Activated CD8-positive, alpha-beta memory T cell treated with anti-CD3 and anti-CD28 coated beads, Interleukin-2, amount 50 U/mL, for 1 hour (primary cell): ENCODE data around the gene UNK.
A peak's percentile ranks its signal among the peaks of the same experiment; 100 is the strongest.
"Not testable (repeated sequence)": the region's sequence is repeated elsewhere in the genome, so short reads cannot be mapped to it uniquely, and the experiment has no call there.

ENCODE experiments used
- DNase-seq: peaks from one replicate; pipeline ENCODE4 v3.0.0-alpha.2; 2020; ENCODE audit errors: extremely low read depth

UNK gene

DNA sequence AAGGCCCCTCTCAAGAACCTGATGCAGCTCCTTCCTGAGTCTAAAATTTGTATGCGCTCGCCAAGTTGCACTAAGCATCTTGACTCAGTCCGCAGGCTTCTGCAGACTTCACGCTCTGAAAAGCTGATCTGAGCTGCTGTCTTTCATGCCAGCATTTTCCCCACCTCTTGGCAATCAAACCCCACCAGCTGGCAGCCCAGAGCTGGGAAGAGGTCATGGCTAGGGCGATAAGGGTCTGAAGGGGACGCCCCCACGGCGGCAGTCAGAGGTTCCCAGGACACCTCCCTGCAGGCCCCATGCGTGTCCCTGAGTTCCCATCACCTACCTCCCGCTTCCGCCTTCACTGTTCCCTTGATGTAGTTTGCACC, 64.7 kb downstream of the UNK start:
- DNase-seq: no peak

DNA sequence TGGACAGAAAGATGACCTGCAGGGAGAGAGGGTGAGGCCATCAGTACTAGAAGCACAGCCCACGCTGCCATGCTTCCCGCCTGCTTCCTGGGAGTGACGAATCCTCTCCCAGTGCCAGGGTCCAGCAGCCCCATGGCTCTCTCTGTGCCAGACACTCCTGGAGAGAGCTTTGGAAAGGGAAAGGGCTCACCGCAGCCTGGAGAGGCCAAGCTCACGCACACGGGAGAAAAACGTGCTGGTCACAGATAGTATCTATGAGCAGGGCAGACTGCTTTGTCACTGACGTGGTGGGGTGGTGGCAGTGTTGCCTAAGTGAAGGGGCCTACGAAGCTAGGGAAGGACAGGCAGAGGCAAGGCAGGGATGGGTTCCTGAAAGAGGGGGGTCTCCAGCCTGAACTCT, 65.1 kb downstream of the UNK start:
- no peak for DNase-seq

DNA sequence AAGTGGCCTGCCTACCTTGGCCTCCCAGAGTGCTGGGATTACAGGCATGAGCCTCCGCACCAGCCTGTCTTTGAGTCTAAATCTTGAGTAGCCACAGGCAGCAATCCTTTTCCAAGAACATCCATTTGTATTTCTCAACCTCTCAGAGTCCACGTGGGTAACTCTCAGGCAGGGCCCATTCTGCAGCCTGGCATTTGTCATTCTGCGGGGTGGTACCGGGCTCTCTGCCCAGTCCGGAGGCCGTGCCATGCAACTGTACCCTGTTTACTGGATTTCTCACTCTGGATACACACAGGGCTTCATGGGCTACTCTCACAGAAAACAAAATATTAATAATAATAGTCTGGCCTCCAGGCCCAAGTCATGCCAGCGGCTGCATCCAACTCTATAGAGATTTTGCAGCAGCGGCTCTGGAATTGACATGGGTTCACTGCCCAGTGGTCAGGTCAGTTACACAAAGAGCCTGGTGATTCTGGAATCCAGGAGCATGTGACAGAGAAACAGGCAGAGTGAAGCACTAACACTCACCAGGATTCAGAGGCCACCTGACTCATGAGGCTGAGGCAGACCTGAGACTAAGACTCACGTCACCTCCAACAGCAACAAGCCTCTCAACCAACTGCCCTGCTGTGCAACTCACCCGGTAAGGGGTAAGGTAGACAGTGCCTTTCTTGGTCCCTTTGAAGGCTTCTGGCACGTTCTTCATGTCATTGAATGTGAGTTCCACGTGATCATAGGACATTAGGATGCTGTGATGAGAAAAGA, 66.5 kb downstream of the UNK start:
- DNase-seq: no peak

DNA sequence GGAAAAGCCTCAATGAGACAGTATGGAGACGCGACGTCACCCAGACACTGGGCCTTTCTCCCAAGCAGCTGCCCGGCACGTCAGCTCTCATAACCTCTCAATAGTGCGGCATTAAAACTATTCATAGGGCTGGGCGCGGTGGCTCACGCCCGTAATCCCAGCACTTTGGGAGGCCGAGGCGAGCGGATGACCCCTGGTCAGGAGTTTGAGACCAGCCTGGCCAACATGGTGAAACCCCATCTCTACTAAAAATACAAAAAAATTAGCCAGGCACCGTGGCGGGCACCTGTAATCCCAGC, 67.0 kb downstream of the UNK start:
- DNase-seq: not testable (repeated sequence)

GRCh38 chr17:75853433-75853832, 68.8 kb downstream of the UNK start:
- no peak for DNase-seq

DNA sequence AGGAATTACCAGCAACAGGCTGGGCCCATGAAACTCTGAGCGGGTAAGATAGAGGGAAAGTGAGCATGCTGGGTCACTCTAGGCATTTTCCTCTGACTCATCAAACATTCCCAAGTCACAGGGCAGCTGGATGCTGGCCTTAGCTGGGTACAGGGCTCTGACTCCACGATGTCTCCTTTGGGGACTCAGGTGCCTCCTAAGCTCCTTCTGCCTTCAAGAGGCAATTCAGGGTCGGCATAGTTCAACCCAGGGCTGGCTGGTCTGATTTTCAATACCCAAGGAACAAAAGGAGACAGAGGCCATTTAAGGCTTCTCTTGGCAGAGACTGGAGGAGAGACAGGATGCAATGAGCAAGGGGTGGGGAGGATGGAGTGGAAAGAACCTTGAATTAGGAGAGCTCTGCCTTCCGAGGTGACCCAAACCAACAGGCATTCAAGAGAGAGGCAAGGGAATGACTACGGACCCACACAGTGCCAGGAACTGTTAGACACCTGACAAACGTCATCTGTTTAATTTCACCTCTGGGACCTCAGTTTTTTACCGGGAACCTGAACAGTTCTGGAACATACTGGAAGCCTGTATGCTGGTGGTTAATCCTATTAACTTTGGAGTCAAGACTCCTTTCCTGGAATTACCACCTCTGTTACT, 69.6 kb downstream of the UNK start:
- DNase-seq: no peak

GRCh38 chr17:75854881-75855309, 70.3 kb downstream of the UNK start:
- DNase-seq: peak; percentile 31

GRCh38 chr17:75855310-75856061, 70.9 kb downstream of the UNK start, which contains the start of gene WBP2:
Gene WBP2, minus strand, starts transcription at chr17:75855335. Its CDS starts 38 bp downstream, at chr17:75855297.
- DNase-seq: peak; percentile 98

- no peak for DNase-seq
Observed at GRCh38 chr17:75856062-75856756, 71.6 kb downstream of the UNK start.

DNA sequence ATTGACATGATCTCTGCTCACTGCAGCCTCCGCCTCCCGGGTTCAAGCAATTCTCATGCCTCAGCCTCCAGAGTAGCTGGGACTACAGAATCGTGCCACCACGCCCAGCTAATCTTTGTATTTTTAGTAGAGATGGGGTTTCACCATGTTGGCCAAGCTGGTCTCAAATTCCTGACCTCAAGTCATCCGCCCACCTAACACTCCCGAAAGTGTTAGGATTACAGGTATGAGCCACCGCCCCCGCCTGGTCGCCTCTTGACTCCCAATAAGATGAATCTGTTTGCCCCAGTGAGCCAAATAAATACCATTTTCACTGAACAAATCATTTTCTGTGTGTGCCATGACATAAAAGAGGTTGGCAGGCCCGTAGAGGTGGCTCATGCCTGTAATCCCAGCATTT, 74.8 kb downstream of the UNK start:
- DNase-seq: not testable (repeated sequence)

DNA sequence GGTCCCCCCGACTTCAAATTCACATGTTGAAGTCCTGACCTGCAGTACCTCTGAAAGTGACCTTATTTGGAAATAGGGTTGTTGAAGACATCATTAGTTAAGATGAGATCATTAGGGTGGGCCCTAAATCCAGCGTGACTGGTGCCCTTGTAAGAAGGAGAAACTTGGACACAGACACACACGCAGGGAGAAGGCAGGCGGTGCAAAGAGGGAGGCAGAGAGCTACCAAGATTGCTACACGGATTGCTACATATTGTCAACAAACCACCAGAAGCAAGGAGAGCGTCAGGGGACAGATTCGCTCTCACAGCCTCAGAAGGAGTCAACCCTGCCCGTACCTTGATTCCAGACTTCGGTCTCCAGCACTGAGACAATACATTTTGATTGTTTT, 77.3 kb downstream of the UNK start:
- DNase-seq: no peak

GRCh38 chr17:75864448-75864871, 79.9 kb downstream of the UNK start:
- DNase-seq: no peak

GRCh38 chr17:75864887-75865286, 80.3 kb downstream of the UNK start:
- DNase-seq: not testable (repeated sequence)

DNA sequence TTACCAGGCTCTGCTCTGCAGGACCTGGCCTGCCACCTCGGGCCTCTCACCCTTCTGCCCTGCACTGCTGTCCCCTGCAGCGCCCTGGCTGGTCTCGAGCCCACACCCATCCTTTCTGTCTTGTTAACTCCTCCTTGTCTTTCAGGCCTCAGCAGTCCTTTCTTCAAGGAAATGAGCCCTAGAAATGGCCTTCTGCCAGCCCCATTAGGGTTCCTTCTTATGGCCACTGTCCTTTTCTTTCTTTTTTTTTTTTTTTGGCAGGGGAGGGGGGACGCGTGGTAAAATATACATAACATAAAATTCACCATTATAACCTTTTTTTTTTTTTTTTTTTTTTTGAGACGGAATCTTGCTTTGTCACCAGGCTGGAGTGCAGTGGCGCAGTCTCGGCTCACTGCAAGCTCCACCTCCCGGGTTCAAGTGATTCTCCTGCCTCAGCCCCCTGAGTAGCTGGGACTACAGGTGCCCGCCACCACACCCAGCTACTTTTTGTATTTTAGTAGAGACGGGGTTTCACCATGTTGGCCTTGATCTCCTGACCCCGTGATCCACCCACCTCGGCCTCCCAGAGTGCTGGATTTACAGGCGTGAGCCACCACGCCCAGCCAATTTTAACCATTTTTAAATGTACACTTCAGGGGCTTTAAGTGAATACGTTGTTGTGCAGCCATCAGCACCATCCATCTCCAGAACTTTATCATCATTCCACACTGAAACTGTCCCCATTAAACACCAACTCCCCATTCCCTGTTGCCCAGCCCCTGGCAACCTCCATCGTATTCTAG, 81.0 kb downstream of the UNK start:
- not testable (repeated sequence) for DNase-seq

- not testable (repeated sequence) for DNase-seq
Observed at GRCh38 chr17:75868730-75869281, 84.2 kb downstream of the UNK start.

DNA sequence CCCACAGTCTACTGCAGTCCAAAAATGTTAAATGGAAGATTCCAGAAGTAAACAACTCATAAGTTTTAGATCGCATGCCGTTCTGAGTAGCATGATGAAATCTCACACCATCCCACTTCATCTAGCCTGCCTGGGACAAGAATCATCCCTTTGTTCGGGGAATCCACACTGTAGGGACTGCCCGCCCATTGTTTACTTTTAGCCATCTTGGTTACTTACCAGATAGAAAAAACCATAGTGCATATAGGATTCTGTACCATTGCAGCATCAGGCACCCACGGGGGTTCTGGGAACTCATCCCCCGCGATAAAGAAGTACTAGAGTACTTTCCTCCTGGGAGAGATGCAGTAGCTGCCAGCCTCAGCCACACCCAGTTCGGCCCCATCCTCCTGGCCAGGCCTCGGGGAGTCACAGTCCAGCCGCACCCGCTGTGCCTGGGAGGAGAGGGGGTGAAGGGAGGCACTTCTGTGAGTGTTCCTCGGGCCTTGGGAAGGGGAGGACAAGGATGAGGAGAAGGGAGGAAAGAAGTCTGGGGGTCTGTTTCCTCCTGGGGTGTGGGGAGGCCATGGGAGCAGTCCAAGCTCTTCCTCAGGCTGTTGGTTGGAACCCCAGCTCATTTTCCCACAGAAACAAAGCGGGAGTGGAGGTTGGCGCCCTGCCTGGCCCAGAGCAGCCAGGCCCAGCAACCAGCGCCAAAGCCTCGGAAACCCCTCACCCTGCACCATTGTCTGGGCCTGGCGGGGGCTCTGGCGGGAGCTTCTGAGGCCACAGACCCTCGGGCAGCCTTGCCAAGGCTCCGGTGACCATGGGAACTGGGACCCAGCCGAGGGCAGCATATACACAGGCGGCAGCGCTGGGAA, 84.9 kb downstream of the UNK start:
- DNase-seq: no peak

DNA sequence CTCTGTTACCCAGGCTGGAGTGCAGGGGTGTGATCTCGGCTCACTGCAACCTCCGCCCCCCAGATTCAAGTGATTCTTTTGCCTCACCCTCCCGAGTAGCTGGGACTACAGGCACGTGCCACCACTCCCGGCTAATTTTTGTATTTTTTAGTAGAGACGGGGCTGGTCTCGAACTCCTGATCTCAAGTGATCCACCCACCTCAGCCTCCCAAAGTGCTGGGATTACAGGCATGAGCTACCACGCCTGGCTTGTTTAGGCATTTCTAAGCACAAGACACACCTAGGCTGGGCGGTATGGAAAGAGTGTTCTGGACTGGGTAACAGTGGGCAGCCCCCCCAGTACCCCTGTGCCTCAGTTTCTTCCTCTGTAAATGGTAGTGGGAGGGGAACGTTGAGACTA, 85.6 kb downstream of the UNK start:
- DNase-seq: not testable (repeated sequence)

DNA sequence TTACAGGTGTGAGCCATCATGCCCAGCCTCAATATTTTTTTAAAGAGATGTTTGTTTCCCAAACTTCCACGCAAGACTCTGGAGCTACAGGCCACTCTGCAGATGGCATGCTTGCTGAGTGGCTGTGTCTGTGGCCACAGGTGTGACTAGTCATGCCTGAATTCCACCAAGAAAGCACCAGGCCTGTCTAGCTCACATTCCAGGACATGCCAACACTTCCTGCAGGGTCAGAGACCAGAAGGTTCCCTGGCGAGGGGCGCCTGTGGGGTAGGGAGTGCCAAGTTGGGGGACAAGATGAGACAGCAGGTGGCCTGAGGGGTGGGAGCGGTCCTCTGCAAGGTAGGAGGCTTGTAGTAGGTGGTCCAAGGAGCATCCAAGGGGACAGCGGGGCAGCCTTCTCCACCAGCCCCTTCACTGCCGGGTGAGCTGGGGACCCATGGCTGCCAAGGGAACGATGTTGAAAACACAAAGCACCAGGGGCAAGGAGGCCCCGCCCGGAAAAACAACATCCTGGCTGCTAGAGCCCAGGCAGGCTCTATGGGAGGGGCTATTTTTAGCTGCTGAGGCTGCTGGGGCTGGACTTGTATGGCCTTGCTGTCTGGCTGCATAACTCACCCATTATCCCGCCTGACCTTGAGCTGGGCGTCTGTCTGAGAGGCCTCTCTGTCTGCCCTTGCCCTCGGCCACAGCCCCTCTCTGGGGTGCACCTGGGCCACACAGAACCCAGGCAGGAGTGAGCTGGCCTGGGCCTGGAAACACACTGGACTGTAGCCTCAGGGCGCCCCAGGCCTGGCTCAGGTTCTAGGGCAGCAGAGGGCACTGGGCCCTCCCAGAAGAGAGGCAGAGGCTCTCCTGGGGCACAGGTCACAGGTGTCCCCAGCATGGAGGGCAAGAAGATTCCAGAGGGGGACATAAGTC, 88.1 kb downstream of the UNK start:
- no peak for DNase-seq
